Peyer's patch (tissue), 4 donors: ENCODE data around the gene ADD2.

Source experiments
- CTCF ChIP-seq, 6 experiments: fragments of 450-650 bp in 4 of 6; fragments of 200-600 bp in 2 of 6; sonication (generic) in 1 of 6; IDR thresholded peaks; one replicate each; pipeline ENCODE4 v1.5.1; 2017 to 2019; ENCODE audit warnings: antibody characterized with exemption in 6 of 6, mild to moderate bottlenecking in 3 of 6, moderate library complexity in 1 of 6
- POLR2A ChIP-seq, 2 donors: fragments of 450-650 bp; IDR thresholded peaks; one replicate each; pipeline ENCODE4 v1.5.1; 2017; ENCODE audit warnings: antibody characterized with exemption in 2 of 2, mild to moderate bottlenecking in 2 of 2, moderate library complexity in 2 of 2

GRCh38 chr2:70664525-70664924 is 103.5 kb downstream of the ADD2 start:
- TF ChIP-seq POLR2A (IDR thresholded peaks at IDR 0.05), result no peak
- no peak for TF ChIP-seq CTCF (IDR thresholded peaks at IDR 0.05)
